ENCODE data around the gene RNF39. TPM values are rescaled to one million over a fixed set of nuclear protein-coding genes. Genes with fewer than 3 reads are reported as not detected.

RNF39 gene
- total and polyA plus RNA-seq, 12 donors = 0.15 TPM; not detected in 11

GRCh38 chr6:30053682-30054081 is 21.9 kb downstream of the RNF39 start:
- no peak for TF ChIP-seq CTCF (IDR thresholded peaks at IDR 0.05)
- Histone ChIP-seq H3K27ac (no peak overlapping the region), H3K4me1 (peaks cover 0 to 6% (median 0%) of the 10 kb centered on the region in 9 donors), H3K27me3 (no peaks in the 10 kb centered on the region), H3K9me3 (no peaks in the 10 kb centered on the region), H3K4me3 (no peak overlapping the region), H3K36me3 (peaks cover 0 to 55% (median 15%) of the 10 kb centered on the region in 9 donors)
- no peak for ATAC-seq
- intact Hi-C loops (cut with DNase I) = no loop called here
- DNase-seq = no peak
- 78 to 86% methylated on average over 3 of the region's 3 CpGs for WGBS, 2 donors

DNA sequence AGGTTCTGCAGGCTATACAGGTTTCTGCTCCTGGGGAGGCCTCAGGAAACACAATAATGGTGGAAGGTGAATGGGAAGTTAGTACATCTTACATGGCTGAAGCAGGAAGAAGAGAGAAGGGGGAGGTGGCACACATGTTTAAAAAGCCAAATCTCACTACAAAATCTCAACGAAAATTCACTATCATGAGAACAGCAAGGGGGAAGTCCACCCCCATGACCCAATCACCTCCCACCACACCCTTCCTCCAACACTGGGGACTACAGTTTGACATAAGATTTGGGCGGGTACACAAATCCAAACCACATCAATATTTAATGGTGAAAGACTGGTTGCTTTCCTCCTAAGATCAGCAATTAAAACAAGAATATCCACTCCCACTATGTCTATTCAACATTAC is 28.3 kb downstream of the RNF39 start:
- no peak for TF ChIP-seq CTCF (IDR thresholded peaks at IDR 0.05)
- Histone ChIP-seq H3K4me1 (peaks cover 0 to 19% (median 4%) of the 10 kb centered on the region in 9 donors), H3K27me3 (no peaks in the 10 kb centered on the region), H3K9me3 (no peaks in the 10 kb centered on the region), H3K27ac (no peak overlapping the region), H3K36me3 (peaks cover 0 to 3% (median 0%) of the 10 kb centered on the region in 9 donors), H3K4me3 (no peak overlapping the region)
- no peak for DNase-seq
- ATAC-seq = no peak
- 62 to 79% methylated on average over 2 of the region's 2 CpGs for WGBS, 2 donors
- intact Hi-C loops (cut with DNase I) = no loop called here

DNA sequence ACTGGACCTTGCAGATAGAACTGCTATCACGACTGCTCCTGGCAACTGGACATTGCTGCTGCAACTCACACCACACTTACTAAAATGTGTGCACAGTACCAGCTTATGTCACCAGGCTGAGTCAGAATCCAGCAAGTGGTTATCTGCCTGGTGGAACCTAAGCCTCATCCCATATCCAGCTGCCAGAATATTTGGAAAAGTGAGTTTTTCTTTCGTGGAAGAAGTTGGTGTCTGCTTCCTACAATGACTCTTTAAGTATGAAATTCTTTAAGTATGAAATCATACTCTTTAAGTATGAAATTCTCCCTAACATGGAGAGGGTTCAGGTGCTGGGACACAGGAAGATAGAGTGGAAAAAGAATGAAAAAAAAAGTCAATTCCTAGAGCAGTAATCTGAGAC is 30.9 kb downstream of the RNF39 start:
- intact Hi-C loops (cut with DNase I) = no loop called here
- H3K4me3 ChIP-seq = no peak overlapping the region
- ATAC-seq (peak in 2 of 8 donors; percentile 37 to 44), DNase-seq (no peak)
- H3K4me1 ChIP-seq = peaks cover 0 to 28% (median 7%) of the 10 kb centered on the region in 9 donors
- WGBS, 2 donors = 60 to 68% methylated on average over 2 of the region's 2 CpGs
- H3K9me3 ChIP-seq = no peaks in the 10 kb centered on the region
- no peak for TF ChIP-seq CTCF (IDR thresholded peaks at IDR 0.05)
- H3K27ac ChIP-seq = no peak overlapping the region
- no peaks in the 10 kb centered on the region for H3K36me3 ChIP-seq
- no peaks in the 10 kb centered on the region for H3K27me3 ChIP-seq

- H3K27ac ChIP-seq = no peak overlapping the region
- peaks cover 0 to 28% (median 7%) of the 10 kb centered on the region in 9 donors for H3K4me1 ChIP-seq
- intact Hi-C loops (cut with DNase I) = no loop called here
- H3K9me3 ChIP-seq = no peaks in the 10 kb centered on the region
- no peak for ATAC-seq
- no peaks in the 10 kb centered on the region for H3K36me3 ChIP-seq
- no peak for TF ChIP-seq CTCF (IDR thresholded peaks at IDR 0.05)
- 99 to 100% methylated on average over 2 of the region's 2 CpGs for WGBS, 2 donors
- H3K4me3 ChIP-seq = no peak overlapping the region
- H3K27me3 ChIP-seq = no peaks in the 10 kb centered on the region
- DNase-seq = no peak
Observed at GRCh38 chr6:30043744-30044143, 31.8 kb downstream of the RNF39 start.
